Fibroblast of mammary gland (primary cell): Measurements from ENCODE around the gene LCLAT1.

Experiments
- DNase-seq: peaks from one replicate; pipeline ENCODE4 v3.0.0-alpha.2; 2010; ENCODE audit warnings: low read depth
- H3K4me3 ChIP-seq: 2 replicates; pipeline ENCODE4 v1.5.1; 2011; ENCODE audit warnings: low read depth, mild to moderate bottlenecking, low read length, moderate library complexity; ENCODE audit not compliant: control insufficient read depth
- TF ChIP-seq, protein P1 (sequence below): conservative IDR thresholded peaks from 2 replicates; pipeline ENCODE4 v1.5.1; 2011; ENCODE audit warnings: low read depth, low read length, inconsistent platforms; ENCODE audit not compliant: control insufficient read depth, insufficient read depth

The LCLAT1 gene

DNA sequence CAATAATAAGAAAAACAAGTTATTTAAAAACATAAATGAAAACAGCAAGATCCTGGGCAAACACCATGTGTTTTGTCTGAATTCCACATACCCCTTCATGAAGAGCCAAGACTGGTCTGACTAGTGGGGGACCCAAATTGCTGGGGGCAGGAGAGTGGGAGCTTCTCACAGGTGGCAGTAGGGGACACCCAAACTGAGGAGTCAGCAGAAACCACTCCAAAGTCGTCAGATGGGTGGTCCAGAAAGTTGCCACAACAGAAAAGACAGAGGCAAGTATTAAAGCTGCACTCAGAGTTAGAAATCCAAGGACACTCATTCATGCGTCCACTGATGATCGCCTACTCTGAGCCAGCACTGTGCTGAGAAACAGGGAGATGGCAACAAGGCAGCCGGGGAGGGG lies 12.3 kb upstream of the LCLAT1 start:
- TF ChIP-seq, protein P1, sequence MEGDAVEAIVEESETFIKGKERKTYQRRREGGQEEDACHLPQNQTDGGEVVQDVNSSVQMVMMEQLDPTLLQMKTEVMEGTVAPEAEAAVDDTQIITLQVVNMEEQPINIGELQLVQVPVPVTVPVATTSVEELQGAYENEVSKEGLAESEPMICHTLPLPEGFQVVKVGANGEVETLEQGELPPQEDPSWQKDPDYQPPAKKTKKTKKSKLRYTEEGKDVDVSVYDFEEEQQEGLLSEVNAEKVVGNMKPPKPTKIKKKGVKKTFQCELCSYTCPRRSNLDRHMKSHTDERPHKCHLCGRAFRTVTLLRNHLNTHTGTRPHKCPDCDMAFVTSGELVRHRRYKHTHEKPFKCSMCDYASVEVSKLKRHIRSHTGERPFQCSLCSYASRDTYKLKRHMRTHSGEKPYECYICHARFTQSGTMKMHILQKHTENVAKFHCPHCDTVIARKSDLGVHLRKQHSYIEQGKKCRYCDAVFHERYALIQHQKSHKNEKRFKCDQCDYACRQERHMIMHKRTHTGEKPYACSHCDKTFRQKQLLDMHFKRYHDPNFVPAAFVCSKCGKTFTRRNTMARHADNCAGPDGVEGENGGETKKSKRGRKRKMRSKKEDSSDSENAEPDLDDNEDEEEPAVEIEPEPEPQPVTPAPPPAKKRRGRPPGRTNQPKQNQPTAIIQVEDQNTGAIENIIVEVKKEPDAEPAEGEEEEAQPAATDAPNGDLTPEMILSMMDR = no peak
- no peak for DNase-seq
- no peak overlapping the region for H3K4me3 ChIP-seq

DNA sequence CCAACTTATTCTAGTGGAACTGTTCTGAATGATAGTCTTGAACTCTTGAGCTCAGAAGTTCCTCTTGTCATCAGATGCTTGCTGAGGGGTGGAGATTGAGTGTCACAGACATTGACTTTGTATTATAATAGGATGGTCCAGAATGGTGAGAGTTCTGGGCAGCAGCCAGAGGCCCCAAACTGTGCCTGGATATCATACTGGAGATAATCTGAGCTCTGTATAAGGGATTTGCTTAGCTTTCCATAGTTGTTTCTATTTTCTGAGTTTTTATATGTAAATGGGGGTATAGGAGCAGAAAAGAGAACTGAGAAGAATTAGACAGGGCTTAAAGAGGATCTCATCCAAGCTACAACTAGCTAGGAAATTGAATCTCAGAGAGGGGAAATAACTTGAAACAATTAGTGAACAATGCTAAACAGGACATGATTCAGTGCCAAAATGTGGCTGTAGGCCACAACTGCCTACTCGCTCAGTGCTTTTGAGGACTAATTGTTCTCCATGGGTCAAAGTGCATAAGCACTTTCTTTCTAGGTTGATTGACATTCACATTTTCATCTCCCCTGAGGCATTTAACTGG lies 10.1 kb upstream of the LCLAT1 start:
- H3K4me3 ChIP-seq = no peak overlapping the region
- TF ChIP-seq, protein P1 = no peak
- DNase-seq = no peak

DNA sequence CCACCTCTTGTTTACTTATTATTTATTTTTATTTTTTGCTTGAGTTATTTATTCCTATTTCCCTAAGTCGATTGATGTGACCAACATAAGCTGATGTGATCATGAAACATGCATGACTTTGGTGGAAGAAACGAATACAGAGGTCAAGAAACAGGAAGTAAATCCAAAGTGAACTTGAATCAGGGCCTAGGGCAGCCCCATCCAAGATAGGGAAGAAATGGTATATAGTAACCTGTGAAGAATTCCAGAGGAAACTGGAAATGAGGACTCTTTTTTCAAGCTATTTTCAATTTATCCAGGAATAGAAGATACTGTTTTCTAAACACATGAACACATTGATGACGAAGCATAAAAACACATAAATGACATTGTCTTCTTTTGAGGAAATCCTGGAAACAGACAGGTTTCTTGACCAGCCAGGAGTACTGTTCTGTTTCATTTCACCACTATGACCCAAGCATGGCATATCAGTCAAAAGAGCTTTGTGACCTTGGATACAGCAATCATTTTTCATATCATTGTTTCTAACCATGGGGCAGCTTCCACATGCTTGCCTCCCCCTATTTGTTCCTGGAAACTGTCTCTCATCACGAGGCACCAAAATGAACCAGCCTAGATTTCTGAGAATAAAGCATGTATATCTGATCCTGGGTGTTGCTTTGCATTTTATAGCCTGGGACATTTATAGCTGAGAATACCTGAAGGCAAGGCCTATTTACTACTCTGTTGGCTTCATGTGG lies 9.1 kb upstream of the LCLAT1 start:
- TF ChIP-seq, protein P1 = no peak
- no peak for DNase-seq

DNA sequence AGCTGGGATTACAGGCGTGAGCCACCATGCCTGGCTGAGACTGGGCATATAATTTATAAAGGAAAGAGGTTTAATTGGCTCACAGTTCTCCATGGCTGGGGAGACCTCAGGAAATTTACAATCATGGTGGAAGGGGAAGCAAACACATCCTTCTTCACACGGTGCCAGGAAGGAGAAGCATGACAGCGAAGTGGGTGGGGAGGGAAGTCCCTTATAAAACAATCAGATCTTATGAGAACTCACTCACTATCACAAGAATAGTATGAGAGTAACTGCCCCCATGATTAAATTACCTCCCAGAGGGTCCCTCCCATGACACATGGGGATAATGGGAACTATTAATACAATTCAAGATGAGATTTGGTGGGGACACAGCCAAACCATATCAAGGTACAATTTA lies 7.8 kb upstream of the LCLAT1 start:
- no peak for DNase-seq
- no peak overlapping the region for H3K4me3 ChIP-seq
- TF ChIP-seq, protein P1 = no peak

More for the DNA sequence above, 9.1 kb upstream of the LCLAT1 start:
- H3K4me3 ChIP-seq = no peak overlapping the region

DNA sequence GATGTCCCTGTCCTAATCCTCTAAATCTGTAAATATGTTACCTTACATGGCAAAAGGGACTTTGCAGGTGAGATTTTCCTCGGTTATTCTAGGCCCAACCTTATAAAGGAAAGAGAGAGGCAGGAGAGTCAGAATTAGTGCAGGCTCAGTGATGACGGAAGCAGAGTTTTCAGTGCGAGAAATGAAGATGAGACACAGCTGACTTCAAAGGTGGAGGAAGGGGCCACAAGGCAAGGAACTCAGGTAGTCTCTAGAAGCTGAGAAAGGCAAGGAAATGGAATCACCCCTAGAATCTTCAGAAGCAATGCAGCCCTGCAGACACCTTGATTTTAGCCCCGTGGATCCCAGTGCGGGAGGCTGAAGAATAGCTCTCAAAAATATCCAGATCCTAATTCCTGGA lies 7.2 kb upstream of the LCLAT1 start:
- TF ChIP-seq, protein P1 = no peak
- DNase-seq = no peak
- no peak overlapping the region for H3K4me3 ChIP-seq

DNA sequence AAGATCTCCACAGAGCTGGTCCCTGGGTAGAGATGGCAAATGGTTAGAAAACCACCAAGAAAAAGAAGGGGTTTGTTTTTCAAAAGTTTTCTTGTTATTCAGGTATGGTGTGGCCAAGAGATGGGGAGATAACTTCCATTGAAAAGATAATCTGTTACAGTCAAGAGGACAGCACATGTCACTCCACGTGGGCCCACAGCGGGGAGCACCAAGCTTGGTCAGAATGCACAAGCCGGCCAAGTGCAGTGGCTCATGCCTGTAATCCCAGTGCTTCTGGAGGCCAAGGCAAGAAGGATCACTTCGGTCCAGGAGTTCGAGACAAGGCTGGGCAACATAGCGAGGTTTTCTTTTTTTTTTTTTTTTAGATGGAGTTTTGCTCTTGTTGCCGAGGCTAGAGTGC lies 6.0 kb upstream of the LCLAT1 start:
- no peak overlapping the region for H3K4me3 ChIP-seq
- DNase-seq = no peak
- TF ChIP-seq, protein P1 = no peak
